GM12873 (cell line): Measurements from ENCODE around the gene LRFN2.
A peak's percentile ranks its signal among the peaks of the same experiment; 100 is the strongest.

Source experiments
- TF ChIP-seq, protein P1 (sequence below): IDR thresholded peaks from 2 replicates; pipeline ENCODE4 v1.5.1; 2012; ENCODE audit warnings: low read depth, mild to moderate bottlenecking, moderate library complexity, low read length, control low read depth; ENCODE audit not compliant: insufficient read depth; ENCODE audit errors: missing control alignments

LRFN2 gene

DNA sequence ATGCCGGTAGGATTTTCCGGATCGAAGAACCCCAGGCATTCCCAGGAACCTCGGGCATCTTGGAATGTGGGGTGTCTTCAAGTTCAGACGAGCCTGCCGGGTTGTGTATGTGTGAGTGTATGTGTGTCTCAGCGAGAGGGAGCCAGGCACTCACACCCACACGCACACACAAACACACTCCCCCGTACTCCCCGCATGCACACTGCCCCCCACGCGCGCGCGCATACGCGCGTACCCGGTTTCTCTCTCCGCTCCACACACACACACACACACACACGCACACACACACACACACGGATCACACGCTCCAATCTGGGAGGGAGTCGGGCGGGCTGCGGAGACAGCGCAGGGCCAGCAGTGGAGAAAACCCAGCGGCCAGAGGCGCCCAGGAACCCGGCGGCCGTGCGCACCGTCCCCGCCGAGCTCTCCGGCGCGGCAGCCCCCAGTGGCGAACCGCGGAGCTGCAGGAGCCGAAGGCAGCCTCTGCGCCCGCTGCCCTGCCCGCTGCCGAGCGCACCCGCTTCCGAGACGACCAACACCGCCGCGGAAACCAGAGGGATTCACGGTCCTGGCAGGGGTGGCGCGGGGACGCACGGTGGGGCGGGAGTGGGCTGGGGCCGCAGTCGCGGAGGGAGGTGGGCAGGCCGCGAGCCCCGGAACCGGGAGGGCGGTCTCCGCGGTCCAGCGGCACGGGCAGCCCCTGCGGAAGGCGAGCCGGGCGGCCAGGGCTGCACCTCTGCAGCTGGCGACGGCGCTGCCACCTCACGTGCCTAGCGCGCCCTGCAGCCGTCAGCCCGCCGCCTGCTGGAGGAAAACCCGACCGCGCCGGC is at the start of gene LRFN2:
TSS of gene LRFN2 (minus strand) at position 125 of the 830 bp plus-strand sequence.
- TF ChIP-seq, protein P1, sequence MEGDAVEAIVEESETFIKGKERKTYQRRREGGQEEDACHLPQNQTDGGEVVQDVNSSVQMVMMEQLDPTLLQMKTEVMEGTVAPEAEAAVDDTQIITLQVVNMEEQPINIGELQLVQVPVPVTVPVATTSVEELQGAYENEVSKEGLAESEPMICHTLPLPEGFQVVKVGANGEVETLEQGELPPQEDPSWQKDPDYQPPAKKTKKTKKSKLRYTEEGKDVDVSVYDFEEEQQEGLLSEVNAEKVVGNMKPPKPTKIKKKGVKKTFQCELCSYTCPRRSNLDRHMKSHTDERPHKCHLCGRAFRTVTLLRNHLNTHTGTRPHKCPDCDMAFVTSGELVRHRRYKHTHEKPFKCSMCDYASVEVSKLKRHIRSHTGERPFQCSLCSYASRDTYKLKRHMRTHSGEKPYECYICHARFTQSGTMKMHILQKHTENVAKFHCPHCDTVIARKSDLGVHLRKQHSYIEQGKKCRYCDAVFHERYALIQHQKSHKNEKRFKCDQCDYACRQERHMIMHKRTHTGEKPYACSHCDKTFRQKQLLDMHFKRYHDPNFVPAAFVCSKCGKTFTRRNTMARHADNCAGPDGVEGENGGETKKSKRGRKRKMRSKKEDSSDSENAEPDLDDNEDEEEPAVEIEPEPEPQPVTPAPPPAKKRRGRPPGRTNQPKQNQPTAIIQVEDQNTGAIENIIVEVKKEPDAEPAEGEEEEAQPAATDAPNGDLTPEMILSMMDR, result peak; percentile 77

DNA sequence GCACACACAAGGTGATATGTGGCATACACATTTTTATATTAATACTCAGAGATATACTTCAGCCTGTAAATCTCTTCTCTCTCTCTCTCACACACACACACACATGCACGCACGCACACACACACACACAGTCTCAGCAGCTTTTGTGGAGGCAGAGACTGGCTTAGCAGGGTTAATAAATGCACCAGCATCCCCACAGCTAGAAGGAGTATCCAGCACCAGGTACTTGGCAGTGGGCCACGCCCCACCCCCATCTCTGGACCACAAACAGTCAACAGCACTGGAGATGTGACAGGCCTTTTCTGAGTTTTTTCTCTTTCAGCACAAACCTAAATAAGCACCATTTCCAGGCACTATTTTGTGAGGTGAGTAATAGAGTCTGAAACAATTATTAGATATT is 47.3 kb upstream of the LRFN2 start:
- TF ChIP-seq, protein P1, result no peak

DNA sequence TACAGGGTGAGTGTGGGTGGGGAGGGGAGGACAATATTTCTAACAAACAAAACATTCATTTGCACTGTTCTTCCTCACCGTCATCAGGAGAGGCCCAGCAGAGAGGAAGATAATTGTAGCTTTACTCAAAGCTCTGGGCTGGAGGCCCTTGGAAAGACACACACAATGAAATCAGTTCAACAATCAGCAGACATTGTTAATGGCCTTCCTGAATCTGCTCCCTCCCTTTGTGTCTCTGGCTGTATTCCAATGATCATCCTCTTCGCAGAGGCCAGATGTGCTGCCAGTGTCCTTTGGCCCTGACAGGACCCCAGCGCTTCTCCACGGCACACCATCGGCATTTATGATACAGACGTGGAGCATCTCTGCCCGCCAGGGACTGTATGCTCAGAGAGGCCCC is 44.6 kb upstream of the LRFN2 start:
- TF ChIP-seq, protein P1, result no peak

DNA sequence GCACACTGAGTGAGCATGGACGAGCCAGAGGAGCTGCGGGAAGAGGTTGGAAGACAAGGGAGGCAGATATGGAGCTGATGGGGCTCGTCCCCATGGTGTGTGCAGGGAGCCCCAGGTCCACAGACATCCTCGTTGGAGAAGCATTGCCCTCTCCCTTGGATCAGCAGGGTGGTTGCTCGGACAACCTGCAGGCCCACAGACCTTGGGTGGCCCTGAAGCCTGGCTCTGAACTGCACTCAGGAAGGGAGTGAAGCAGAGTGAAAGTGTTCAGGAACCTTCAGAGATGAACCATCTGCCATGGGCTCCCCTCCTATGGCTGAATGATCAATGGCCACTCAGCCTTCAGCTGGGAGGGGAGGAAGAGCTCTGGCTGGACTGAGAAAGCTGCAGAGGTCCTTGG is 43.3 kb upstream of the LRFN2 start:
- TF ChIP-seq, protein P1, result no peak

DNA sequence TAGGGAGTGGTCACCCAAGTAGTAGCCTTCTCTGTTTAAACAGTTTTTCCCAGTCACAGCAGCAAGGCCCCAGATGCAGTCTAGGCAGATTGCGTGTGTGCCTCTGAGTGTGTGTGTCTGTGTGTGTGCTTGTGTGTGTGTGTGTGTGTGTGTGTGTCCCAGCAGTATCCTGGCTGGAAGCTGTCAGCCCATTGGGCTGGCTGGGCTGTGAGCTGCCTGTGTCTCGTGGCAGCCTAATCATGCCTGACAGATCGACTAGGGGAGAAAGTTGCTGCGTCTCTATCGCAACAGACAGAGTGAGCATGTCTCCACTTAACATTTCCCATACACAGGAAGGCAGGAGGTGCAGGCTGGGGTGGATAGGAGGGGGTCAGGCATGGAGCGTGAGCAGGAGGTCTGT is 42.9 kb upstream of the LRFN2 start:
- TF ChIP-seq, protein P1, result no peak

DNA sequence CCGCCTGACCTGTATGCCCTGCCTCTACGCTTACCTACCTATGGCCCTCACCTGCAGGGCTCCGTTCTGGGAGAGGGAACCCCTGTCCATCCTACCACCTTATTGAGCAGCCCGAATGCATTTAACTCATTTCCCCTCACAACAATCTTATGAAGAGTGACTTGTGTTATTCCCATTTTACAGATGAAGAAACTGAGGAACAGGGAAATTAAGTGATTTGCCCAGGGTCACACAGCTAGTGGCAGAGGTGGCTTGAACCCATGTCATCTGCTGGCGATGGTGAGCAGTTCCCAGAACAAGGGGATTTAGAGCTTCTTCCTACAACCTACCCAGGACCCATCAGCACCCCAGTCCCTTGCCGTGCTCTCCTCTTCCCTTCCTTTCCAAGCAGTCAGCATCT is 42.3 kb upstream of the LRFN2 start:
- TF ChIP-seq, protein P1, result no peak

DNA sequence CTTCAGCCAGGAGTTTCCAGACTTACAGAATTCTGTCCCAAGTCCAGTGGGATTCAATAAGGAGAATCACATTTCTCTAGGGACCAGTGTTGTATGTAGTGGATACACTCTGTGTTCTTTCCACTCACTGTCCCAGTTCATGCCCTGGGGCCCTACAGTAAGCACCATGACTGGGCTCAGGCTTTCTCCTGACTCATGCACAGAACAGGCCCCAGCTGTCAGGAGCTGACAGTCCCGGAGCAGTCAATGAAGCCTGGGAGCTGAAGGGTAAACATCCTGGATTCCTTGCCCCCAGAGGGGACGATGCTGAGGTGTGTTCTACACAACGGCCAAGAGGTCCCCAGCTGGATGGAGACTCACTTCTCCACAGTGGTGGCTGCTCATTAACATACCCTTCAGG is 40.2 kb upstream of the LRFN2 start:
- TF ChIP-seq, protein P1, result no peak
